Measurements from ENCODE around the gene ZNF385B.

ZNF385B gene

DNA sequence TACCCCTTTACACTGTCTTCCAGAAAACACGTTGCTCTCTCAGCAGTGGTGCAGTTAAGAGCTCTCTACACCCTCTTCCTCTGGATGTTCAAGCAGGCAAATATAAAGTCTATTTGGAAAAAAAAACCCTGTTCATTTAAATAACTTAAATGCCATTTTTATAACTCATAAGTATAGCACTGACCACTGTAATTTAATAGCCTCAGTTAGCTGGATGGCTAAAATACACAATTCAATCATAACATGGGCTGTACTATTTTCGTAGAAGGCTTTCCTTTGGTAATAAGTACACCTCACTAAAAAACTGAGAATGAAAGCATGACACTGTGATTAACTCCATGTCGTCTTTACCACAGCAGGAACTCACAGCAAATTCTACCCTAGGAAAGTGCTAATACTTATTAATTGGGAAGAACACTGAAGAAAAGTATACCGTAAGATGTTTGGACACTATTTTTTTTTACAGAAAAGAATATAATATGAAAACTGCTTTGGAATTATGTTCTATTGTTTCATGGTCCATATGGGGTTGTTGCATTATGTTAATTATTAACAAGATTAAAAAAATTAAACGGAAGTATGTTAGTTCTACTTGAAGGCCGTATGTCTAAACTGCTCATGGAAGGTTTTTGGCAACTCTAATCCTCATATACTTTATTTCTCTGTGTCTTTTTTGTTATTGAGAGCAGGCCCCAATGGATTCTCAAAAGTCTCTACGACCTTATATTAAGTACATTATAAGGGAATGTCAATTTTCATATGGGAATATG is 269.1 kb downstream of the ZNF385B start:
- TF ChIP-seq, protein P1, sequence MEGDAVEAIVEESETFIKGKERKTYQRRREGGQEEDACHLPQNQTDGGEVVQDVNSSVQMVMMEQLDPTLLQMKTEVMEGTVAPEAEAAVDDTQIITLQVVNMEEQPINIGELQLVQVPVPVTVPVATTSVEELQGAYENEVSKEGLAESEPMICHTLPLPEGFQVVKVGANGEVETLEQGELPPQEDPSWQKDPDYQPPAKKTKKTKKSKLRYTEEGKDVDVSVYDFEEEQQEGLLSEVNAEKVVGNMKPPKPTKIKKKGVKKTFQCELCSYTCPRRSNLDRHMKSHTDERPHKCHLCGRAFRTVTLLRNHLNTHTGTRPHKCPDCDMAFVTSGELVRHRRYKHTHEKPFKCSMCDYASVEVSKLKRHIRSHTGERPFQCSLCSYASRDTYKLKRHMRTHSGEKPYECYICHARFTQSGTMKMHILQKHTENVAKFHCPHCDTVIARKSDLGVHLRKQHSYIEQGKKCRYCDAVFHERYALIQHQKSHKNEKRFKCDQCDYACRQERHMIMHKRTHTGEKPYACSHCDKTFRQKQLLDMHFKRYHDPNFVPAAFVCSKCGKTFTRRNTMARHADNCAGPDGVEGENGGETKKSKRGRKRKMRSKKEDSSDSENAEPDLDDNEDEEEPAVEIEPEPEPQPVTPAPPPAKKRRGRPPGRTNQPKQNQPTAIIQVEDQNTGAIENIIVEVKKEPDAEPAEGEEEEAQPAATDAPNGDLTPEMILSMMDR (IDR thresholded peaks at IDR 0.05; ENCODE audit: low read depth, low read length) = no peak
- no peak overlapping the region for H3K4me3 ChIP-seq (ENCODE audit: low read depth, low read length)

DNA sequence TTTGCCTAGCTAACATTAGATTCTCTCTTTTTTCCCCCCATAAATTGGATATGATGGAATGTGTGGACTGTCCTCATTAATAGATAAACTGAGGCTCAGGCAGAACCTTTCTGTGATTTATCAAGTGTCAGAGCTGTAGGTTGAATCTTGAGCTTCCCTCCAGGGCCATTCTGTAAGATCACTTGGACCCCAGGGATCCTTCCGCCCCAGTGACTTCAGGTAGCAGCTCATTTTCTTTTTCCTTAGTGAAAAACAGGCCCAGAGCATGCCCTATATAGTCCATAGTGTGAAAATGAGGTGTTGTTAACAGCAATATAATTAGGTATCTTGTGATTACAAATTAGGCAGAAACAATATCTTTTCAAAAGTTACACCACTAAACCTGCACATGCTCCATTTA is 269.7 kb downstream of the ZNF385B start:
- no peak overlapping the region for H3K4me3 ChIP-seq (ENCODE audit: low read depth, low read length)
- TF ChIP-seq, protein P1 (IDR thresholded peaks at IDR 0.05; ENCODE audit: low read depth, low read length) = no peak

DNA sequence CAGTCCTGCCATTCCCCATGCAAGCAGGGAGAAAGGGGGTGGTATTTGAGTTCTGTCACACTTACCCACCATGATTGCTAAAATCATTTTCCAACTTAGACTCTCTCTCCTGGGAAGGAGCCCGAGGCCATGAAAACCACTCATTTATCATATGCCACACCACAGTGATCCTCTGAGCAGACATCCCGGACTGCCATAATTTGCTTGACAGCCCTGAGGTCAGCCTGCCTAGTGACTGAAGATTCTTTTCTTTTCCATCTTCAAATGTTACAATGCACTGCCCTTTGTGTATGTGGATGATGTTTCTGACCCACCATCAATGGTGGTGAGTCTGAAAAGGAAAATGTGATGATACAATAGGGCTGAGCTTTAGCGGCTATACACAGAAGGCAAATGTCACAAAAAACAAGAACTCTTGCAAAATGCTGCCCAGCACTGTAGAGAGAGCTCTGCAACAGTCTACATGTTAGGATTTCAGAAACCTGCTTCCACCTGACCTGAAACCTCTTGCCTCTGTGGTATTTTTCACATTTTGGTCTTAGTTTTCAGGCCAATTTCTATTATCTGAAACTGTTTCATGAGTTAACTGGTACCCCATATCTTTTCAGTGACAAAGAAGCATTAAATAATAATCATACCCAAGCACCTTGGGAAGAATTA is 272.8 kb downstream of the ZNF385B start:
- H3K4me3 ChIP-seq (ENCODE audit: low read depth, low read length) = no peak overlapping the region
- TF ChIP-seq, protein P1 (IDR thresholded peaks at IDR 0.05; ENCODE audit: low read depth, low read length) = no peak

DNA sequence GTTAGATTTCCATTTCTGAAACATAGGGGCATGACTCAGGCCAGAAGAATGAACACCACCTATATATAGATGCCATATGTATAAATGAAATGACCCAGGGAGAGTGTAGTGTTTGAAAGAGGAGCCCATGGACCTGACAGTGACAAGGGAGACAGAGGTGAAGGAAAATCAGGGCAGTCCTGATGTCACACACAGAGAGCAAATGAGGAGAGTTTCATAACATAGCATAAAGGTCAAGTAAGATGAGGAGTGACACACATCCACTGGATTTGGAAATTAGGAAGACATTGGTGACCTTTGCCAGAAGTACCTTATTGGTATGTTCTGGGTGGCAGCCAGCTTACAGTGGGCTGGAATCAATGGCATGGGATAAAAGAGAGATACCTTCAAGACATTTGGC is 276.7 kb downstream of the ZNF385B start:
- TF ChIP-seq, protein P1 (IDR thresholded peaks at IDR 0.05; ENCODE audit: low read depth, low read length) = no peak

DNA sequence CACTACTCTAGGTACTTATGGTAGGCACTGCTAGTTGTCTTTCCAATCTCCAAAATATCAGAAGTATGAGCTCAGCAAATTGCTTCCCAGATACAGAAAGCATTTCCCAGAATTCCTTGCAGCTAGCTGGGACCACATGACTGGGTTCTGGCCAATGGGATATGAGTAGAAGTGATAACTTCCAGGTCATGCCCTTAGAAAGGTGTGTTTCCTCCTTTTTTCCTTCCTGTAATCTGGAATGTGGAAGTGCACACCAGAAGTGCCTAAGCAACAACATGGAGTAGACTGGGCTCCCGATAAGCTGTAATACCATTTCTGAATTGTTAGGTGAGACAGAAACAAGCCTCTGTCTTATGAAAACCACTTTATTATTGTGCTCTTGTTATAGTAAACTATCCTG is 279.8 kb downstream of the ZNF385B start:
- TF ChIP-seq, protein P1 (IDR thresholded peaks at IDR 0.05; ENCODE audit: low read depth, low read length) = no peak
- no peak overlapping the region for H3K4me3 ChIP-seq (ENCODE audit: low read depth, low read length)

More for the DNA sequence above, 276.7 kb downstream of the ZNF385B start:
- H3K4me3 ChIP-seq (ENCODE audit: low read depth, low read length) = no peak overlapping the region

DNA sequence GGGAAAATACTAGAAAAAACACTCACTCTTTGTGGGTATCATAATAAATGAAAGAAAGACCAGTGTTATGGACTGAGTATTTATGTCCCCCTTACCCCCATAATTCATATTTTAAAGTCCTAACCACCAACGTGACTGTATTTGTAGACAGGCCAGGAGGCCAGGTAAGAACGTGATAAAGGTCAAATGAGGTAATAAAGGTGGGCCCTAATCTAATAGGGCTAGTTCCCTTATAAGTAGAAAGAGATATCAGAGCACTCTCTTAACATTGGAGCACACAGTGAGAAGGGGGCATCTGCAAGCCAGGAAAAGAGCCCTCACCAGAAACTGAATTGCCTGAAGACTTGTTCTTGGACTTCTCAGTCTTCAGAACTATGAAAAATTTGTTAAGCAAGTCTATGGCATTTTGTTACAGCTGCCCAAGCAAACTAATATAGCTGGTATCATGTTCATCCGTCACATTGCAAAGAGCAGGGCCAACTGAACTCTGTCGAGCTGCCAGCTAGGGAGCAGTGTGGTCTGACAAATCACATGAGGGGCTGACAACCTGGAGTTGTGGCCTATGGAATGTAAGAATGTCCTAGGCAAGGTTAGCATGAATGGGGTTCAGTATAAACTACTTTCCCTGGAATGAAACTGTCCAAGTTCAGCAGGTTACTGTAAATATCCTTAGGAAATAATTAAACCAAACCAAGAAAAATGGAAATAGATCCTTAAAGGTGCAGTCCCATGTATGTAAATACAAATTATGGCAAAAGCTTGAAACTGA is 280.9 kb downstream of the ZNF385B start:
- TF ChIP-seq, protein P1 (IDR thresholded peaks at IDR 0.05; ENCODE audit: low read depth, low read length) = no peak

More for the DNA sequence above, 280.9 kb downstream of the ZNF385B start:
- no peak overlapping the region for H3K4me3 ChIP-seq (ENCODE audit: low read depth, low read length)
